Measurements from ENCODE around the gene SNX5. TPM values are rescaled to one million over a fixed set of nuclear protein-coding genes. Genes with fewer than 3 reads are reported as not detected.

The SNX5 gene
- total RNA-seq, 1 donor: 114 TPM

- no peak for TF ChIP-seq CTCF (IDR thresholded peaks at IDR 0.05; ENCODE audit: insufficient read depth, low read depth, low read length)
- no peak for DNase-seq (ENCODE audit: low read depth)
- H3K4me3 ChIP-seq (ENCODE audit: low read depth, low read length): no peak overlapping the region
Measured at GRCh38 chr20:17993546-17993945, 25.0 kb upstream of the SNX5 start.

GRCh38 chr20:17992847-17993513 lies 24.4 kb upstream of the SNX5 start:
- DNase-seq (ENCODE audit: low read depth): no peak
- no peak for TF ChIP-seq CTCF (IDR thresholded peaks at IDR 0.05; ENCODE audit: insufficient read depth, low read depth, low read length)
- H3K4me3 ChIP-seq (ENCODE audit: low read depth, low read length): no peak overlapping the region

- TF ChIP-seq CTCF (IDR thresholded peaks at IDR 0.05; ENCODE audit: insufficient read depth, low read depth, low read length): no peak
- DNase-seq (ENCODE audit: low read depth): no peak
- H3K4me3 ChIP-seq (ENCODE audit: low read depth, low read length): no peak overlapping the region
Measured at GRCh38 chr20:17992224-17992637, 23.6 kb upstream of the SNX5 start.

GRCh38 chr20:17990278-17990972 lies 21.8 kb upstream of the SNX5 start:
- no peak for TF ChIP-seq CTCF (IDR thresholded peaks at IDR 0.05; ENCODE audit: insufficient read depth, low read depth, low read length)

GRCh38 chr20:17987988-17988387 lies 19.4 kb upstream of the SNX5 start:
- no peak overlapping the region for H3K4me3 ChIP-seq (ENCODE audit: low read depth, low read length)
- TF ChIP-seq CTCF (IDR thresholded peaks at IDR 0.05; ENCODE audit: insufficient read depth, low read depth, low read length): no peak
- DNase-seq (ENCODE audit: low read depth): no peak

More at GRCh38 chr20:17990278-17990972, 21.8 kb upstream of the SNX5 start:
- H3K4me3 ChIP-seq (ENCODE audit: low read depth, low read length): no peak overlapping the region
- peak; percentile 55 for DNase-seq (ENCODE audit: low read depth)

GRCh38 chr20:17985388-17986018 lies 16.9 kb upstream of the SNX5 start:
- TF ChIP-seq CTCF (IDR thresholded peaks at IDR 0.05; ENCODE audit: insufficient read depth, low read depth, low read length): no peak
- DNase-seq (ENCODE audit: low read depth): no peak
- H3K4me3 ChIP-seq (ENCODE audit: low read depth, low read length): no peak overlapping the region

All from fibroblast of villous mesenchyme (primary cell).